Activated T-cell treated with anti-CD3 and anti-CD28 coated beads for 1 hour (primary cell): ENCODE measurements around the gene LRGUK.

Experiments
- DNase-seq: peaks from one replicate; pipeline ENCODE4 v3.0.0-alpha.2; 2020; ENCODE audit warnings: low read depth

LRGUK gene

GRCh38 chr7:134307320-134307719 is 180.2 kb downstream of the LRGUK start:
- no peak for DNase-seq

- DNase-seq = no peak
These were observed 181.4 kb downstream of the LRGUK start for GRCh38 chr7:134308548-134308947.

GRCh38 chr7:134311807-134312206 is 184.7 kb downstream of the LRGUK start:
- DNase-seq = no peak

GRCh38 chr7:134312717-134313116 is 185.6 kb downstream of the LRGUK start:
- no peak for DNase-seq

GRCh38 chr7:134313543-134313942 is 186.4 kb downstream of the LRGUK start:
- no peak for DNase-seq
